Thyroid gland (tissue), 4 donors: ENCODE results near the gene ABCC8. TPM values are rescaled to one million over a fixed set of nuclear protein-coding genes. Genes with fewer than 3 reads are reported as not detected.

ENCODE experiments used
- DNase-seq, 2 donors: peaks; one replicate each; pipeline ENCODE4 v3.0.0-alpha.2; 2019
- H3K27ac ChIP-seq, 3 donors: fragments of 200-600 bp; sonication (generic); 1 replicate in 2 of 3; 2 replicates in 1 of 3; pipeline ENCODE4 v1.5.1; 2016 to 2019; ENCODE audit warnings: mild to moderate bottlenecking in 1 of 3, moderate library complexity in 1 of 3
- H3K27me3 ChIP-seq: fragments of 200-600 bp; sonication (generic); one replicate; pipeline ENCODE4 v1.5.1; 2019
- H3K36me3 ChIP-seq, 2 donors: fragments of 200-600 bp; sonication (generic); one replicate each; pipeline ENCODE4 v1.5.1; 2016 to 2019
- H3K4me1 ChIP-seq, 2 donors: fragments of 200-600 bp; sonication (generic); one replicate each; pipeline ENCODE4 v1.5.1; 2017 to 2019
- H3K4me3 ChIP-seq, 3 donors: fragments of 200-600 bp; sonication (generic); replicated peaks in 1 of 3; 1 replicate in 2 of 3; 2 replicates in 1 of 3; pipeline ENCODE4 v1.5.1; 2016; ENCODE audit warnings: mild to moderate bottlenecking in 1 of 3
- H3K9me3 ChIP-seq: fragments of 200-600 bp; sonication (generic); one replicate; pipeline ENCODE4 v1.5.1; 2017
- CTCF ChIP-seq, 6 experiments: fragments of 200-600 bp in 3 of 6; fragments of 450-650 bp in 3 of 6; sonication (generic) in 3 of 6; IDR thresholded peaks; one replicate each; pipeline ENCODE4 v1.5.1; 2016 to 2019; ENCODE audit warnings: antibody characterized with exemption in 6 of 6, mild to moderate bottlenecking in 2 of 6, inconsistent platforms in 1 of 6, moderate library complexity in 1 of 6
- POLR2A ChIP-seq, 2 donors: fragments of 450-650 bp; IDR thresholded peaks; one replicate each; pipeline ENCODE4 v1.6.1; 2017; ENCODE audit warnings: antibody characterized with exemption in 2 of 2, mild to moderate bottlenecking in 2 of 2, moderate library complexity in 1 of 2
- WGBS, 2 donors: methylation state at CpG; one replicate each; pipeline ENCODE4 v1.1.5; 2017; 5-methylcytosine and 5-hydroxymethylcytosine counted together
- intact Hi-C: fragments of 100-400 bp; cut with DNase I; formaldehyde crosslinking; loops from one replicate; pipeline ENCODE4 v1.15.1; 2023
- total RNA-seq, 4 donors: library from RNA; depleted of rRNA; stranded (reverse); fragments of >200 nt; gene quantifications; one replicate each; pipeline ENCODE4 v1.2.3, GENCODE V29; 2016

Gene ABCC8
- total RNA-seq, 4 donors from 2014 or later, result 10.9 to 19.1 (median 15.1) TPM

GRCh38 chr11:17387811-17388210 lies 88.8 kb downstream of the ABCC8 start:
- Histone ChIP-seq H3K27me3 (no peaks in the 10 kb centered on the region), H3K9me3 (no peaks in the 10 kb centered on the region), H3K36me3 (no peaks in the 10 kb centered on the region), H3K4me3 (no peak overlapping the region), H3K4me1 (peaks cover 17 to 30% of the 10 kb centered on the region in 2 donors), H3K27ac (no peak overlapping the region)
- 96 to 97% methylated on average over 12 to 20 of the region's 20 CpGs for WGBS, 2 donors
- intact Hi-C loops, result no loop called here
- TF ChIP-seq POLR2A (IDR thresholded peaks at IDR 0.05) (no peak), CTCF (IDR thresholded peaks at IDR 0.05) (no peak)
- DNase-seq, result no peak

DNA sequence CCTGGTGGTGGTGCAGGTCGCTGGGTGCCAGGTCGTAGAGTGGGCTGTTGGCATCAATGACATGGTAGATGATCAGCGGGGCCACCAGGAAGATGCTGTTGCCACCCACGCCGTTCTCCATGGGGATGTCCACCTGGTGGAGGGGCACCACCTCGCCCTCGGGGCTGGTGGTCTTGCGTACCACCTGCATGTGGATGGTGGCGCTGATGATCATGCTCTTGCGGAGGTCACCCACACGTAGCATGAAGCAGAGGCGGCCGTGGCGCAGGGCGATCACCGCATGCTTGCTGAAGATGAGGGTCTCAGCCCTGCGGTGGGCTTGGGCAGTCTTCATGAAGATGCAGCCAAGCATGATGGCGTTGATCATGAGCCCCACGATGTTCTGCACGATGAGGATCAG lies 89.4 kb downstream of the ABCC8 start:
- Histone ChIP-seq H3K4me1 (peaks cover 17 to 30% of the 10 kb centered on the region in 2 donors), H3K4me3 (no peak overlapping the region), H3K9me3 (no peaks in the 10 kb centered on the region), H3K36me3 (no peaks in the 10 kb centered on the region), H3K27me3 (no peaks in the 10 kb centered on the region), H3K27ac (peak overlapping the region in 1 of 3 donors; percentile 71)
- intact Hi-C loops, result no loop called here
- DNase-seq, result no peak
- 97 to 98% methylated on average over 18 to 20 of the region's 20 CpGs for WGBS, 2 donors
- no peak for TF ChIP-seq CTCF (IDR thresholded peaks at IDR 0.05)
- no peak for TF ChIP-seq POLR2A (IDR thresholded peaks at IDR 0.05)

DNA sequence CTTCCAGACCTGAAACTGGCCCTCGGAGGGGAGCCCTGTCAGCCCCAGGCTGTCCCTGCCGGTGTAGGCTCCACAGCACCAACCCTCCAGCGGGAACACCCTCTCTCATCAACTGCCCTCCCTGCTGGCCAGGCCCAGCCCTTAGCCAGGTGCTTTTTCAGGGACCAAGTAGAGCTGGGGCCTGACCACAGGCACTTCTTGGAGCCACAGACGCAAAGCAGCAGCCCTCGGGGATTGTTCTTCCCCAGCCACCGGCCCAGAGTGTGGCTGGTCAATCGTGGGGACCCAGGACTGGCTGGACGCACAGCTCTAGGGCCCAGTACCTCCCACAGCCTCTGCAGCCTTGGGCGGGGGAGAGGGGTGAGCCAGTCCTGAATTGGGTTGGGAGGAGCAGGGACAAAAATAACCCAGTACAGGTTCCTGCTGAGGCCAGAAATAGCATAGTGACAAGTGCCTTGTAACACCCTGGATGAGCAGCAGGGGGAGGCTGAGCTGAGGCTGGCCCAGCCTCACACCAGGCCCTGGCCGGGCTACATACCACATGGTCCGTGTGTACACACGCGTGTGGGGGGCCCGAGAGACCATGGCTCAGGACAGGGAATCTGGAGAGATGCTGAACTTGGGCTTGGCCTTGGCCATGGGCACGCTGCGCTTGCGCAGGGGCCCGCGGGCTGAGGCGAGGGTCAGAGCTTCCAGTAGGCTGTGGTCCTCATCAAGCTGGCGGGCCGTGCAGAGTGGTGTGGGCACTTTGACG lies 90.1 kb downstream of the ABCC8 start:
- H3K36me3 ChIP-seq, result no peaks in the 10 kb centered on the region
- intact Hi-C loops, result no loop called here
- TF ChIP-seq POLR2A (IDR thresholded peaks at IDR 0.05), result peak in 1 of 2 donors; percentile 49
- TF ChIP-seq CTCF (IDR thresholded peaks at IDR 0.05), result peak; percentile 34 to 88 (median 72)
- 30 to 54% methylated on average over 9 to 15 of the region's 23 CpGs for WGBS, 2 donors
- H3K4me3 ChIP-seq, result peak overlapping the region in 1 of 3 donors; percentile 5
- peak overlapping the region; percentile 71 to 89 (median 73) for H3K27ac ChIP-seq
- peak; percentile 76 to 85 for DNase-seq
- H3K9me3 ChIP-seq, result no peaks in the 10 kb centered on the region
- H3K4me1 ChIP-seq, result peaks cover 17 to 30% of the 10 kb centered on the region in 2 donors
- H3K27me3 ChIP-seq, result no peaks in the 10 kb centered on the region

DNA sequence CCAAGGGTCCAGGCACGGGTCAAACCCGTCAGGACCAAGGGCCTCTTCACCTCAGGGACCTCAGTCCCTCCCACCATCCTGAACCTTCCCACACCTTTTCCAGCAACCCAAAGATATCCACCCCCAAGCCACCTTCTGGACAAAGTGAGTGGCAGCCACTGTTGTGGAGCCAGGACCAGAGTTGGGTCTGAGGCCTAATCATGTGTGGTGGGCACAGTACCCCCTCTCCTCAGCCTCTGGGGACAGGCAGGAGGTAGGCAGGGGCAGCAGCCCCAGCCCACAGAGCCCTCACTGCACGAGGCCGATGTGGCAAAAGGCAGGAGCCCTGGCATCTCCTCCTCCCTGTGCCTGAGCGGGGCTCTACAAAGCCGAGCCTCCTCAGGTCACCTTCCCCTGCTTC lies 90.7 kb downstream of the ABCC8 start:
- no peak for DNase-seq
- H3K9me3 ChIP-seq, result no peaks in the 10 kb centered on the region
- H3K27ac ChIP-seq, result peak overlapping the region; percentile 71 to 89 (median 73)
- H3K27me3 ChIP-seq, result no peaks in the 10 kb centered on the region
- peak overlapping the region in 1 of 3 donors; percentile 5 for H3K4me3 ChIP-seq
- no peak for TF ChIP-seq CTCF (IDR thresholded peaks at IDR 0.05)
- TF ChIP-seq POLR2A (IDR thresholded peaks at IDR 0.05), result no peak
- 36 to 61% methylated on average over 2 of the region's 6 CpGs for WGBS, 2 donors
- intact Hi-C loops, result loop anchor here (2.0 kb wide), 1 partner anchor 119 kb away; no protein-coding TSS in a partner anchor
- peaks cover 17 to 30% of the 10 kb centered on the region in 2 donors for H3K4me1 ChIP-seq
- H3K36me3 ChIP-seq, result no peaks in the 10 kb centered on the region

DNA sequence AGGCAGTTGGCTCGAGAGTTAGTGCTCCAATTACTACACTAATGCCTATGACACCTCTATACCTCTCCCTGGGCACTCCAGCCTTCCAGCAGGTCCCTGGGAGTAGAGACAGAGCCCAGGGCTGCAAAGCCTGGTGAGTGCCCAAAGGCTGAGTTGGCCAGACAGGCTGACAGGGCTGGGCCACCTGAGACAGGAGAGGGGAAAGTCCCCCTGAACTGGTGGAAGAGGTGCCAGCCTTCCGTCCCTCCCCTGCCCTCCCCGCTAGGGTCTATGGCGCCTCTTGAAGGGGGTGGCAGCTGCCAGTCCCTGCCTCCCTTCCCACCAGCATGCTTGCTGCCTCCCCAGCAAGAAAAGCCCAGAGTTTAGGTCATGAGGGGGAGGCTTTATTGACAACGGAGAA lies 91.2 kb downstream of the ABCC8 start:
- Histone ChIP-seq H3K9me3 (no peaks in the 10 kb centered on the region), H3K36me3 (no peaks in the 10 kb centered on the region), H3K4me1 (peaks cover 17 to 30% of the 10 kb centered on the region in 2 donors), H3K27me3 (no peaks in the 10 kb centered on the region), H3K27ac (peak overlapping the region; percentile 71 to 89 (median 73)), H3K4me3 (no peak overlapping the region)
- TF ChIP-seq POLR2A (IDR thresholded peaks at IDR 0.05) (no peak), CTCF (IDR thresholded peaks at IDR 0.05) (no peak)
- no peak for DNase-seq
- intact Hi-C loops, result loop anchor here (2.0 kb wide), 1 partner anchor 119 kb away; no protein-coding TSS in a partner anchor
- WGBS, 2 donors, result 85 to 88% methylated on average over 3 to 5 of the region's 5 CpGs
